Activated CD8-positive, alpha-beta T cell treated with anti-CD3 and anti-CD28 coated beads, Interleukin-2, amount 10 ng/mL, durations not matched to agents 7 days and 5 days (primary cell): ENCODE measurements around the gene NPIPB2. TPM values are rescaled to one million over a fixed set of nuclear protein-coding genes. Genes with fewer than 3 reads are reported as not detected.
"Not testable (repeated sequence)": the region's sequence is repeated elsewhere in the genome, so short reads cannot be mapped to it uniquely, and the experiment has no call there.

Experiments
- ATAC-seq: fragments of 150-1000 bp; cut with Tn5 transposase; one replicate; pipeline ENCODE4 v1.10.0; 2021; ENCODE audit warnings: moderate library complexity
- CTCF ChIA-PET: fragments of 350-600 bp; sonication (Branson Sonifier 250); formaldehyde crosslinking; loops from one replicate; lab custom pipeline; 2021; ENCODE audit warnings: antibody characterized with exemption; lab: Charles Lee
- POLR2A ChIA-PET: fragments of 350-600 bp; sonication (Branson Sonifier 250); formaldehyde crosslinking; loops from one replicate; lab custom pipeline; 2021; ENCODE audit warnings: antibody characterized with exemption; lab: Charles Lee
- DNase-seq: peaks from one replicate; pipeline ENCODE4 v3.0.0-alpha.2; 2020
- H3K27ac Mint-ChIP-seq: one replicate; pipeline ENCODE4 v1.8.0; 2021; ENCODE audit warnings: mild to moderate bottlenecking, mixed read lengths
- H3K27me3 Mint-ChIP-seq: one replicate; pipeline ENCODE4 v1.8.0; 2021; ENCODE audit warnings: low read depth, mixed read lengths
- H3K36me3 Mint-ChIP-seq: one replicate; pipeline ENCODE4 v1.8.0; 2021; ENCODE audit warnings: low read depth, mixed read lengths
- H3K4me1 Mint-ChIP-seq: one replicate; pipeline ENCODE4 v1.8.0; 2021; ENCODE audit warnings: low read depth, mixed read lengths
- H3K4me3 Mint-ChIP-seq: one replicate; pipeline ENCODE4 v1.8.0; 2021; ENCODE audit warnings: mild to moderate bottlenecking, mixed read lengths
- H3K9me3 Mint-ChIP-seq: one replicate; pipeline ENCODE4 v1.8.0; 2022; ENCODE audit warnings: mixed read lengths; ENCODE audit not compliant: insufficient read depth
- total RNA-seq, 2 experiments: library from RNA; stranded (reverse); gene quantifications; one replicate each; pipeline ENCODE4 v1.2.3, GENCODE V29; 2021

Gene NPIPB2
- 10 to 100 TPM; 12.0 to 17.9 TPM for total RNA-seq

- H3K27ac Mint-ChIP-seq, CTCF ChIA-PET, DNase-seq, H3K36me3 Mint-ChIP-seq, POLR2A ChIA-PET, H3K4me3 Mint-ChIP-seq, H3K27me3 Mint-ChIP-seq, ATAC-seq, H3K9me3 Mint-ChIP-seq, H3K4me1 Mint-ChIP-seq: not testable (repeated sequence)
Observed at GRCh38 chr16:11941945-11942344, at the start of gene NPIPB2. Gene NPIPB2 (minus strand): TSS chr16:11942045. CDS start chr16:11942045, 0 bp downstream.

- H3K4me3 Mint-ChIP-seq: no peak overlapping the region
- H3K4me1 Mint-ChIP-seq: peaks cover 3% of the 10 kb centered on the region
- H3K36me3 Mint-ChIP-seq: no peaks in the 10 kb centered on the region
- H3K9me3 Mint-ChIP-seq: no peaks in the 10 kb centered on the region
- DNase-seq (no peak), ATAC-seq (no peak)
- no peaks in the 10 kb centered on the region for H3K27me3 Mint-ChIP-seq
- no peak overlapping the region for H3K27ac Mint-ChIP-seq
- POLR2A ChIA-PET: interaction anchor here (0.9 kb wide), 1 partner anchor 14 kb away, joined by 3 read pairs; no protein-coding TSS in a partner anchor
- CTCF ChIA-PET: no interaction called here
Observed at GRCh38 chr16:11990702-11991390, 49.0 kb upstream of the NPIPB2 start.

GRCh38 chr16:11988258-11988978 lies 46.6 kb upstream of the NPIPB2 start:
- CTCF ChIA-PET: no interaction called here
- H3K9me3 Mint-ChIP-seq: no peaks in the 10 kb centered on the region
- no peaks in the 10 kb centered on the region for H3K36me3 Mint-ChIP-seq
- H3K4me1 Mint-ChIP-seq: no peaks in the 10 kb centered on the region
- no peak overlapping the region for H3K27ac Mint-ChIP-seq
- no peak overlapping the region for H3K4me3 Mint-ChIP-seq
- POLR2A ChIA-PET: no interaction called here
- ATAC-seq: no peak
- H3K27me3 Mint-ChIP-seq: no peaks in the 10 kb centered on the region
- DNase-seq: no peak

GRCh38 chr16:11986521-11987057 lies 44.7 kb upstream of the NPIPB2 start:
- no peaks in the 10 kb centered on the region for H3K36me3 Mint-ChIP-seq
- no peak overlapping the region for H3K27ac Mint-ChIP-seq
- H3K27me3 Mint-ChIP-seq: no peaks in the 10 kb centered on the region
- ATAC-seq (no peak), DNase-seq (no peak)
- CTCF ChIA-PET: no interaction called here
- H3K4me3 Mint-ChIP-seq: no peak overlapping the region
- POLR2A ChIA-PET: no interaction called here
- H3K9me3 Mint-ChIP-seq: no peaks in the 10 kb centered on the region
- H3K4me1 Mint-ChIP-seq: no peaks in the 10 kb centered on the region

GRCh38 chr16:11985250-11985649 lies 43.4 kb upstream of the NPIPB2 start:
- CTCF ChIA-PET: interaction anchor here (0.7 kb wide), 1 partner anchor 83 kb away, joined by 3 read pairs; no protein-coding TSS in a partner anchor
- POLR2A ChIA-PET: no interaction called here
- Mint-ChIP-seq H3K27me3 (no peaks in the 10 kb centered on the region), H3K9me3 (no peaks in the 10 kb centered on the region), H3K4me1 (peaks cover under 1% of the 10 kb centered on the region), H3K27ac (no peak overlapping the region), H3K36me3 (no peaks in the 10 kb centered on the region), H3K4me3 (no peak overlapping the region)
- no peak for ATAC-seq
- DNase-seq: no peak

- H3K4me1 Mint-ChIP-seq: peaks cover 33% of the 10 kb centered on the region
Observed at GRCh38 chr16:11980136-11980844, 38.4 kb upstream of the NPIPB2 start.

GRCh38 chr16:11979013-11979672 lies 37.3 kb upstream of the NPIPB2 start:
- H3K27me3 Mint-ChIP-seq: no peaks in the 10 kb centered on the region
- no peaks in the 10 kb centered on the region for H3K36me3 Mint-ChIP-seq
- CTCF ChIA-PET: interaction anchor here (1.2 to 1.3 kb wide), 2 partner anchors 11 to 89 kb away, joined by 3 to 6 read pairs; no protein-coding TSS in a partner anchor
- H3K4me1 Mint-ChIP-seq: peaks cover 34% of the 10 kb centered on the region
- DNase-seq (no peak), ATAC-seq (no peak)
- H3K27ac Mint-ChIP-seq: no peak overlapping the region
- POLR2A ChIA-PET: no interaction called here
- no peak overlapping the region for H3K4me3 Mint-ChIP-seq
- H3K9me3 Mint-ChIP-seq: no peaks in the 10 kb centered on the region

More at GRCh38 chr16:11980136-11980844, 38.4 kb upstream of the NPIPB2 start:
- no peak for ATAC-seq
- Mint-ChIP-seq H3K27ac (no peak overlapping the region), H3K27me3 (no peaks in the 10 kb centered on the region), H3K9me3 (no peaks in the 10 kb centered on the region), H3K36me3 (no peaks in the 10 kb centered on the region), H3K4me3 (no peak overlapping the region)
- POLR2A ChIA-PET: no interaction called here
- DNase-seq: no peak
- CTCF ChIA-PET: no interaction called here

- CTCF ChIA-PET: interaction anchor here (1.2 to 1.3 kb wide), 2 partner anchors 10 to 90 kb away, joined by 3 to 6 read pairs; no protein-coding TSS in a partner anchor
- no peaks in the 10 kb centered on the region for H3K36me3 Mint-ChIP-seq
- no peak overlapping the region for H3K27ac Mint-ChIP-seq
Observed at GRCh38 chr16:11978080-11978479, 36.2 kb upstream of the NPIPB2 start.

GRCh38 chr16:11977376-11978041 lies 35.7 kb upstream of the NPIPB2 start:
- Mint-ChIP-seq H3K27me3 (no peaks in the 10 kb centered on the region), H3K27ac (peak overlapping the region; percentile 43), H3K4me3 (peak overlapping the region; percentile 92), H3K9me3 (no peaks in the 10 kb centered on the region), H3K4me1 (peaks cover 34% of the 10 kb centered on the region), H3K36me3 (no peaks in the 10 kb centered on the region)
- ChIA-PET CTCF (interaction anchor here (1.0 to 1.3 kb wide), 3 partner anchors 9 to 180 kb away, joined by 3 to 6 read pairs (median 4); partner anchors contain the start of gene ZC3H7A), POLR2A (interaction anchor here (0.8 to 1.4 kb wide), 5 partner anchors 14 to 235 kb away, joined by 3 to 7 read pairs (median 3); partner anchors contain the start of genes GSPT1, RSL1D1 and TXNDC11)
- no peak for DNase-seq
- no peak for ATAC-seq

More at GRCh38 chr16:11978080-11978479, 36.2 kb upstream of the NPIPB2 start:
- Mint-ChIP-seq H3K4me1 (peaks cover 34% of the 10 kb centered on the region), H3K9me3 (no peaks in the 10 kb centered on the region), H3K27me3 (no peaks in the 10 kb centered on the region), H3K4me3 (peak overlapping the region; percentile 92)
- POLR2A ChIA-PET: no interaction called here
- DNase-seq (no peak), ATAC-seq (no peak)

- ATAC-seq (peak; percentile 17), DNase-seq (no peak)
- Mint-ChIP-seq H3K4me3 (peak overlapping the region; percentile 92), H3K9me3 (no peaks in the 10 kb centered on the region), H3K36me3 (no peaks in the 10 kb centered on the region), H3K27ac (peak overlapping the region; percentile 85), H3K4me1 (peaks cover 34% of the 10 kb centered on the region), H3K27me3 (no peaks in the 10 kb centered on the region)
- ChIA-PET POLR2A (interaction anchor here (0.5 to 1.4 kb wide), 8 partner anchors 15 to 234 kb away, joined by 3 to 7 read pairs (median 3); partner anchors contain the start of genes GSPT1, RSL1D1 and TXNDC11), CTCF (interaction anchor here (0.9 to 1.0 kb wide), 2 partner anchors 91 to 180 kb away, joined by 4 to 5 read pairs; partner anchors contain the start of gene ZC3H7A)
Observed at GRCh38 chr16:11976850-11977375, 35.1 kb upstream of the NPIPB2 start.
